HL-60 (cell line): ENCODE data around the gene AMN1.

Experiments used
- POLR2AphosphoS5 ChIP-seq: IDR thresholded peaks from 2 replicates; pipeline ENCODE4 v1.6.1; 2012; ENCODE audit warnings: low read depth
- SPI1 ChIP-seq: IDR thresholded peaks from 2 replicates; pipeline ENCODE4 v1.6.1; 2012; ENCODE audit warnings: low read depth, mild to moderate bottlenecking, borderline replicate concordance
- TF ChIP-seq, protein P1 (sequence below): IDR thresholded peaks from 2 replicates; pipeline ENCODE4 v1.6.1; 2012; ENCODE audit warnings: low read depth; ENCODE audit not compliant: insufficient replicate concordance
- TF ChIP-seq, protein P2 (sequence below): IDR thresholded peaks from one replicate; pipeline ENCODE4 v1.5.1; 2011; ENCODE audit warnings: low read length, control low read depth, inconsistent platforms; ENCODE audit not compliant: insufficient read depth

- TF ChIP-seq, protein P1, sequence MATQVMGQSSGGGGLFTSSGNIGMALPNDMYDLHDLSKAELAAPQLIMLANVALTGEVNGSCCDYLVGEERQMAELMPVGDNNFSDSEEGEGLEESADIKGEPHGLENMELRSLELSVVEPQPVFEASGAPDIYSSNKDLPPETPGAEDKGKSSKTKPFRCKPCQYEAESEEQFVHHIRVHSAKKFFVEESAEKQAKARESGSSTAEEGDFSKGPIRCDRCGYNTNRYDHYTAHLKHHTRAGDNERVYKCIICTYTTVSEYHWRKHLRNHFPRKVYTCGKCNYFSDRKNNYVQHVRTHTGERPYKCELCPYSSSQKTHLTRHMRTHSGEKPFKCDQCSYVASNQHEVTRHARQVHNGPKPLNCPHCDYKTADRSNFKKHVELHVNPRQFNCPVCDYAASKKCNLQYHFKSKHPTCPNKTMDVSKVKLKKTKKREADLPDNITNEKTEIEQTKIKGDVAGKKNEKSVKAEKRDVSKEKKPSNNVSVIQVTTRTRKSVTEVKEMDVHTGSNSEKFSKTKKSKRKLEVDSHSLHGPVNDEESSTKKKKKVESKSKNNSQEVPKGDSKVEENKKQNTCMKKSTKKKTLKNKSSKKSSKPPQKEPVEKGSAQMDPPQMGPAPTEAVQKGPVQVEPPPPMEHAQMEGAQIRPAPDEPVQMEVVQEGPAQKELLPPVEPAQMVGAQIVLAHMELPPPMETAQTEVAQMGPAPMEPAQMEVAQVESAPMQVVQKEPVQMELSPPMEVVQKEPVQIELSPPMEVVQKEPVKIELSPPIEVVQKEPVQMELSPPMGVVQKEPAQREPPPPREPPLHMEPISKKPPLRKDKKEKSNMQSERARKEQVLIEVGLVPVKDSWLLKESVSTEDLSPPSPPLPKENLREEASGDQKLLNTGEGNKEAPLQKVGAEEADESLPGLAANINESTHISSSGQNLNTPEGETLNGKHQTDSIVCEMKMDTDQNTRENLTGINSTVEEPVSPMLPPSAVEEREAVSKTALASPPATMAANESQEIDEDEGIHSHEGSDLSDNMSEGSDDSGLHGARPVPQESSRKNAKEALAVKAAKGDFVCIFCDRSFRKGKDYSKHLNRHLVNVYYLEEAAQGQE = no peak
- TF ChIP-seq, protein P2, sequence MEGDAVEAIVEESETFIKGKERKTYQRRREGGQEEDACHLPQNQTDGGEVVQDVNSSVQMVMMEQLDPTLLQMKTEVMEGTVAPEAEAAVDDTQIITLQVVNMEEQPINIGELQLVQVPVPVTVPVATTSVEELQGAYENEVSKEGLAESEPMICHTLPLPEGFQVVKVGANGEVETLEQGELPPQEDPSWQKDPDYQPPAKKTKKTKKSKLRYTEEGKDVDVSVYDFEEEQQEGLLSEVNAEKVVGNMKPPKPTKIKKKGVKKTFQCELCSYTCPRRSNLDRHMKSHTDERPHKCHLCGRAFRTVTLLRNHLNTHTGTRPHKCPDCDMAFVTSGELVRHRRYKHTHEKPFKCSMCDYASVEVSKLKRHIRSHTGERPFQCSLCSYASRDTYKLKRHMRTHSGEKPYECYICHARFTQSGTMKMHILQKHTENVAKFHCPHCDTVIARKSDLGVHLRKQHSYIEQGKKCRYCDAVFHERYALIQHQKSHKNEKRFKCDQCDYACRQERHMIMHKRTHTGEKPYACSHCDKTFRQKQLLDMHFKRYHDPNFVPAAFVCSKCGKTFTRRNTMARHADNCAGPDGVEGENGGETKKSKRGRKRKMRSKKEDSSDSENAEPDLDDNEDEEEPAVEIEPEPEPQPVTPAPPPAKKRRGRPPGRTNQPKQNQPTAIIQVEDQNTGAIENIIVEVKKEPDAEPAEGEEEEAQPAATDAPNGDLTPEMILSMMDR = no peak
- TF ChIP-seq SPI1 (no peak), POLR2AphosphoS5 (no peak)
These were observed 23.2 kb downstream of the AMN1 start for GRCh38 chr12:31705621-31706020.
